ENCODE data around the gene SLC7A11. TPM values are rescaled to one million over a fixed set of nuclear protein-coding genes. Genes with fewer than 3 reads are reported as not detected.

SLC7A11 gene
- total and polyA plus RNA-seq, 3 experiments from 2014 or later = 0.77 to 1.5 TPM; not detected in 1

- ChIA-PET CTCF (no interaction called here), POLR2A (no interaction called here)
- H3K27me3 Mint-ChIP-seq = peaks cover 0 to 1% of the 10 kb centered on the region in 2 donors
- H3K9me3 Mint-ChIP-seq = peaks cover 0 to 2% (median 0%) of the 10 kb centered on the region in 5 donors
- H3K36me3 Mint-ChIP-seq = no peaks in the 10 kb centered on the region
- no peak for DNase-seq
- Histone ChIP-seq H3K4me1 (ENCODE audit: insufficient read depth, low read length) (no peaks in the 10 kb centered on the region), H3K4me3 (ENCODE audit: low read length) (no peak overlapping the region), H3K27me3 (ENCODE audit: insufficient read depth, low read length, poor library complexity, severe bottlenecking) (no peaks in the 10 kb centered on the region), H3K36me3 (ENCODE audit: insufficient read depth, low read length) (no peaks in the 10 kb centered on the region), H3K27ac (ENCODE audit: low read depth, low read length) (no peak overlapping the region), H3K9me3 (ENCODE audit: low read length) (no peaks in the 10 kb centered on the region)
- no peak overlapping the region for H3K4me3 Mint-ChIP-seq
- H3K27ac Mint-ChIP-seq = no peak overlapping the region
- no peaks in the 10 kb centered on the region for H3K4me1 Mint-ChIP-seq
Observed at GRCh38 chr4:138174981-138175794, 67.0 kb downstream of the SLC7A11 start.

GRCh38 chr4:138164208-138164607 lies 77.9 kb downstream of the SLC7A11 start:
- POLR2A ChIA-PET = no interaction called here
- H3K27ac ChIP-seq (ENCODE audit: low read depth, low read length) = no peak overlapping the region
- peaks cover 0 to 2% (median 1%) of the 10 kb centered on the region in 5 donors for H3K9me3 Mint-ChIP-seq
- no peak for DNase-seq
- no peaks in the 10 kb centered on the region for H3K9me3 ChIP-seq (ENCODE audit: low read length)
- CTCF ChIA-PET = no interaction called here
- no peak overlapping the region for H3K27ac Mint-ChIP-seq
- no peaks in the 10 kb centered on the region for H3K4me1 ChIP-seq (ENCODE audit: insufficient read depth, low read length)
- H3K36me3 Mint-ChIP-seq = no peaks in the 10 kb centered on the region
- H3K36me3 ChIP-seq (ENCODE audit: insufficient read depth, low read length) = no peaks in the 10 kb centered on the region
- H3K27me3 Mint-ChIP-seq = peaks cover 0 to 1% of the 10 kb centered on the region in 2 donors
- H3K4me3 Mint-ChIP-seq = no peak overlapping the region
- no peaks in the 10 kb centered on the region for H3K27me3 ChIP-seq (ENCODE audit: insufficient read depth, low read length, poor library complexity, severe bottlenecking)
- no peak overlapping the region for H3K4me3 ChIP-seq (ENCODE audit: low read length)
- no peaks in the 10 kb centered on the region for H3K4me1 Mint-ChIP-seq

GRCh38 chr4:138163171-138163570 lies 79.0 kb downstream of the SLC7A11 start:
- Histone ChIP-seq H3K9me3 (ENCODE audit: low read length) (no peaks in the 10 kb centered on the region), H3K4me3 (ENCODE audit: low read length) (no peak overlapping the region), H3K4me1 (ENCODE audit: insufficient read depth, low read length) (no peaks in the 10 kb centered on the region), H3K36me3 (ENCODE audit: insufficient read depth, low read length) (no peaks in the 10 kb centered on the region), H3K27ac (ENCODE audit: low read depth, low read length) (no peak overlapping the region), H3K27me3 (ENCODE audit: insufficient read depth, low read length, poor library complexity, severe bottlenecking) (no peaks in the 10 kb centered on the region)
- peaks cover 0 to 2% (median 1%) of the 10 kb centered on the region in 5 donors for H3K9me3 Mint-ChIP-seq
- ChIA-PET POLR2A (no interaction called here), CTCF (no interaction called here)
- no peak for DNase-seq
- no peak overlapping the region for H3K4me3 Mint-ChIP-seq
- no peak overlapping the region for H3K27ac Mint-ChIP-seq
- no peaks in the 10 kb centered on the region for H3K36me3 Mint-ChIP-seq
- no peaks in the 10 kb centered on the region for H3K4me1 Mint-ChIP-seq
- H3K27me3 Mint-ChIP-seq = peaks cover 0 to 1% of the 10 kb centered on the region in 2 donors

GRCh38 chr4:138162259-138162658 lies 79.9 kb downstream of the SLC7A11 start:
- no peak for DNase-seq
- ChIA-PET POLR2A (no interaction called here), CTCF (no interaction called here)
- H3K4me1 Mint-ChIP-seq = no peaks in the 10 kb centered on the region
- no peak overlapping the region for H3K4me3 Mint-ChIP-seq
- peaks cover 0 to 1% of the 10 kb centered on the region in 2 donors for H3K27me3 Mint-ChIP-seq
- H3K36me3 ChIP-seq (ENCODE audit: insufficient read depth, low read length) = no peaks in the 10 kb centered on the region
- H3K9me3 ChIP-seq (ENCODE audit: low read length) = no peaks in the 10 kb centered on the region
- no peaks in the 10 kb centered on the region for H3K36me3 Mint-ChIP-seq
- peaks cover 0 to 2% (median 0%) of the 10 kb centered on the region in 5 donors for H3K9me3 Mint-ChIP-seq
- H3K27me3 ChIP-seq (ENCODE audit: insufficient read depth, low read length, poor library complexity, severe bottlenecking) = no peaks in the 10 kb centered on the region
- no peak overlapping the region for H3K27ac ChIP-seq (ENCODE audit: low read depth, low read length)
- no peaks in the 10 kb centered on the region for H3K4me1 ChIP-seq (ENCODE audit: insufficient read depth, low read length)
- no peak overlapping the region for H3K27ac Mint-ChIP-seq
- H3K4me3 ChIP-seq (ENCODE audit: low read length) = no peak overlapping the region

GRCh38 chr4:138161351-138161750 lies 80.8 kb downstream of the SLC7A11 start:
- no peaks in the 10 kb centered on the region for H3K4me1 ChIP-seq (ENCODE audit: insufficient read depth, low read length)
- no peaks in the 10 kb centered on the region for H3K36me3 ChIP-seq (ENCODE audit: insufficient read depth, low read length)
- Mint-ChIP-seq H3K27ac (no peak overlapping the region), H3K4me3 (no peak overlapping the region), H3K36me3 (no peaks in the 10 kb centered on the region), H3K4me1 (no peaks in the 10 kb centered on the region), H3K27me3 (peaks cover 0 to 1% of the 10 kb centered on the region in 2 donors), H3K9me3 (peaks cover 0 to 2% (median 0%) of the 10 kb centered on the region in 5 donors)
- no peaks in the 10 kb centered on the region for H3K27me3 ChIP-seq (ENCODE audit: insufficient read depth, low read length, poor library complexity, severe bottlenecking)
- no peak overlapping the region for H3K4me3 ChIP-seq (ENCODE audit: low read length)
- H3K27ac ChIP-seq (ENCODE audit: low read depth, low read length) = no peak overlapping the region
- POLR2A ChIA-PET = no interaction called here
- H3K9me3 ChIP-seq (ENCODE audit: low read length) = no peaks in the 10 kb centered on the region
- no peak for DNase-seq
- CTCF ChIA-PET = no interaction called here

- Mint-ChIP-seq H3K36me3 (no peaks in the 10 kb centered on the region), H3K9me3 (peaks cover 0 to 2% (median 0%) of the 10 kb centered on the region in 5 donors), H3K27ac (no peak overlapping the region), H3K4me3 (no peak overlapping the region), H3K4me1 (no peaks in the 10 kb centered on the region), H3K27me3 (peaks cover 0 to 1% of the 10 kb centered on the region in 2 donors)
- Histone ChIP-seq H3K4me1 (ENCODE audit: insufficient read depth, low read length) (no peaks in the 10 kb centered on the region), H3K4me3 (ENCODE audit: low read length) (no peak overlapping the region), H3K9me3 (ENCODE audit: low read length) (no peaks in the 10 kb centered on the region), H3K27ac (ENCODE audit: low read depth, low read length) (no peak overlapping the region), H3K27me3 (ENCODE audit: insufficient read depth, low read length, poor library complexity, severe bottlenecking) (no peaks in the 10 kb centered on the region), H3K36me3 (ENCODE audit: insufficient read depth, low read length) (no peaks in the 10 kb centered on the region)
- ChIA-PET POLR2A (no interaction called here), CTCF (no interaction called here)
- DNase-seq = no peak
Observed at GRCh38 chr4:138158746-138159297, 83.3 kb downstream of the SLC7A11 start.

- Histone ChIP-seq H3K27ac (ENCODE audit: low read depth, low read length) (no peak overlapping the region), H3K36me3 (ENCODE audit: insufficient read depth, low read length) (no peaks in the 10 kb centered on the region), H3K9me3 (ENCODE audit: low read length) (no peaks in the 10 kb centered on the region), H3K27me3 (ENCODE audit: insufficient read depth, low read length, poor library complexity, severe bottlenecking) (no peaks in the 10 kb centered on the region), H3K4me3 (ENCODE audit: low read length) (no peak overlapping the region), H3K4me1 (ENCODE audit: insufficient read depth, low read length) (no peaks in the 10 kb centered on the region)
- Mint-ChIP-seq H3K4me3 (no peak overlapping the region), H3K27ac (no peak overlapping the region), H3K9me3 (peaks cover 0 to 3% (median 2%) of the 10 kb centered on the region in 5 donors), H3K27me3 (no peaks in the 10 kb centered on the region), H3K4me1 (no peaks in the 10 kb centered on the region), H3K36me3 (no peaks in the 10 kb centered on the region)
- ChIA-PET CTCF (no interaction called here), POLR2A (no interaction called here)
- DNase-seq = no peak
Observed at GRCh38 chr4:138140879-138141278, 101.3 kb downstream of the SLC7A11 start.

GRCh38 chr4:138138774-138139173 lies 103.4 kb downstream of the SLC7A11 start:
- H3K4me1 Mint-ChIP-seq = no peaks in the 10 kb centered on the region
- no peak overlapping the region for H3K27ac Mint-ChIP-seq
- peaks cover 0 to 4% (median 2%) of the 10 kb centered on the region in 5 donors for H3K9me3 Mint-ChIP-seq
- H3K4me1 ChIP-seq (ENCODE audit: insufficient read depth, low read length) = no peaks in the 10 kb centered on the region
- H3K4me3 ChIP-seq (ENCODE audit: low read length) = no peak overlapping the region
- no peaks in the 10 kb centered on the region for H3K36me3 ChIP-seq (ENCODE audit: insufficient read depth, low read length)
- no peaks in the 10 kb centered on the region for H3K27me3 ChIP-seq (ENCODE audit: insufficient read depth, low read length, poor library complexity, severe bottlenecking)
- no peak overlapping the region for H3K4me3 Mint-ChIP-seq
- no peaks in the 10 kb centered on the region for H3K9me3 ChIP-seq (ENCODE audit: low read length)
- H3K36me3 Mint-ChIP-seq = no peaks in the 10 kb centered on the region
- ChIA-PET POLR2A (no interaction called here), CTCF (no interaction called here)
- DNase-seq = no peak
- H3K27me3 Mint-ChIP-seq = no peaks in the 10 kb centered on the region
- H3K27ac ChIP-seq (ENCODE audit: low read depth, low read length) = no peak overlapping the region

Data from CD8-positive, alpha-beta memory T cell (primary cell).